ENCODE data around the gene CREBBP.

DNA sequence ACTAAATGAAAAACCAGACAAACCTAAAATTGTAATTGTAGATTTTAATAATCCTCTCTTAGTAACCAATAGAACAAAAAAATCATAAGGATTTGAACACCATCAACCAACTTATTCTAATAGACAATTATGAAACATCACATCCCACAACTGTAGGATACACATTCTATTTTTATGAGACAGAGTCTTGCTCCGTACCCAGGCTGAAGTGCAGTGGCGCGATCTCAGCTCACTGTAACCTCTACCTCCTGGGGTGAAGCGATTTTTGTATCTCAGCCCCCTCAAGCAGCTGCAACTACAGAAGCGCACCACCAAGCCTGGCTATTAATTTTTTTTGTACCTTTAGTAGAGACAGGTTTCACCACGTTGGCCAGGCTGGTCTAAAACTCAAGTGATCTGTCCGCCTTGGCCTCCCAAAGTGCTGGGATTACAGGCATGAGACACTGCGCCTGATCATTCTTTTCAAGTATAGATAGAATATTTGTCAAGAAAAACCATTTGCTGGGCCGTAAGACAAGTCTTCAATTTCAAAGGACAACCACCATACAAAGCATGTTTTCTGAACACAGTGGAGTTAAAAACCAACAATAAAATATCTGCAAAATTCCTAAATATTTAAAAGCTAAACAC, 49.8 kb downstream of the CREBBP start:
- TF ChIP-seq POLR2A (IDR thresholded peaks at IDR 0.05; ENCODE audit: low read length): no peak
- no peak for TF ChIP-seq GATA1 (IDR thresholded peaks at IDR 0.05; ENCODE audit: low read depth, low read length)

All from erythroblast (primary cell).